ENCODE results near the gene CFAP91.

CFAP91 gene

GRCh38 chr3:119702530-119703527, at the start of gene CFAP91:
TSS of gene CFAP91 (plus strand) at chr3:119703022. CDS start at chr3:119703099, 77 bp downstream.
- DNase-seq (ENCODE audit: low spot score) = peak; percentile 98

- no peak for DNase-seq (ENCODE audit: low spot score)
These were observed 48.9 kb upstream of the CFAP91 start for GRCh38 chr3:119653876-119654275.

DNA sequence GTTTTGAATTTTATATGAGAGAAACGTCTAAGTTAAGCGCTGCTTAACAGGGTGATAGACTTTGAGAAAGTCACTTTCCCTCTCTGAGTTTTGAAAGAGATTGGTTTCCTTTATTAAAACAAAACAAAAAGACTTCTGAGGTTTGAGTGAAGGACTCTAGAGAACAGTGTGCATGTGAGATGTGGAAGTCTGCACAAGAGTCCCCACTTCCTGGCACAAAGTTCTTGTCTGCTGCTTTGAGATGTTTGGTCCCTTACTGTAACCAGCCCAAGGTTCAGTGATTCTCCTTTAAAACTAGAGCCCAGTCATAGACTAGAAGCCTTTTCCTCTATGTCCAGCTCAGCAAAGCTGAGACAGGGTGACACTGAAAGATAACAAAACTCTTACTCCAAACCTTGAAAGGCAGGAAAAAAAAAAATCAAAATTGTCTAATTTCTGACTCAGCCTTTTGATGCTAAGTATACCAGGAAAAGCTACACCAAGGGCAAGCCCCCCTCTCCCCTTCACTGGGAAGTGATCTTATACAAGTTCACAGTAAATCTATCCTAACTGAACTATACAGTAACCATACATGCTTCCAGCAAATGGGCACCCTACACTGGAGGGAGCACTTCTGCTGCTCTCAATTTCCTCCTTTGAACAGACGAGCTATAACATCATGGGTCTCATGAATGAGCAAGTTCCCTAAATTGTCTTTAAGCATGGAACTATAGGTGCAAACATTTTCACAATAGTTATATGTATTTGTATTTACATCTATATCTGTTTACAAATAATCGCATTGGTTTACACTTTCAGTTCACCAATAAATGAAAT, 44.7 kb upstream of the CFAP91 start:
- no peak for DNase-seq (ENCODE audit: low spot score)

DNA sequence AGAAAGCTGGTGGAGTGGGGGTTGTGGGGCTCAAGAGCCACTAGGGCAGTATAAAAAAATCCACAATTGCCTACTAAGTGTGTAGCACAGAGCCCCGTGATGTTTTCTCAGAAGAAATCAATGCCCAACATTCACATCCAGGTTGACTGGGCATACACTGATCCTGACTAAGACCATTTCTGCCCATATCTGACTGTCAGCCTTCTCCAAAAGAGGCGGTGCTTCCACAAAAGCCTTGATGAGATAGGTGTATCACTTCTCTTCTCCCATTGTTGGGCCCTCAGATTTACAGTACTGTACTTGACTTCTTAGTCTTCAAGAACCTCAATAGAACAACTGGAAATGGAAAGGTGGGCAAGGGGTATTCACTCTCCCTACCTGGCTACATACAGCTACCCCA, 43.8 kb upstream of the CFAP91 start:
- DNase-seq (ENCODE audit: low spot score) = no peak

DNA sequence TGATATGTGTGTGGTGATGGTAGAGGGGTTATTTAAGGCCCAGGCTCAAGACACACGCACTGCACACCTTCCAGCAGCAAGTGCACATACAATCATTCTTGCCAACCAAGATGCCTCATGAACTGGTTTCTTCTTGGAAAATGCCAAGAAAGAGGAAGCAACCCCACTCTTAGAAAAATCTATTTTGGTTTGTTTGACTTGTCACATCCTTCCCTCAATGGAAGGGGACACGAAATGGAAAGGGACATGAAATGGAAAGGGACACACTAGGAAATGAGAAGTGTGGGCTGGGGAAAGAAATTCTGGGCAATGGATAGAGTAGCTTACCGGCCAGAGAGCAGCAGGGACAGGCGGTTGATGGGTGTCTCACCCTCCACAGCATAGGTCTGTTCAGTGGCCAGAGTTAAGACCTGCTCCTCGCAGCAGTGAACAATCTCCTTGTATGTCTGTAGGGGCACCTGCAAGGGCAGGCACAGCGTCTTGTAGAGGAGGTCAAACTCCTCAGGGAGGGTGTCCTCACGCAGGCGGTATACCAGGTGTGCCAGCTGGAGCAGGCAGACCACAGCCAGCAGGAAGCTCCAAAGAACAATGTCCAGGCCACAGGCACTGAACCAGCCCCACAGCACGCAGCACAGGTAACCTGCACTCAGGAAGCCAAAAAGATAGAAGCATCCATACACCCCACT, 43.1 kb upstream of the CFAP91 start:
- DNase-seq (ENCODE audit: low spot score) = no peak

DNA sequence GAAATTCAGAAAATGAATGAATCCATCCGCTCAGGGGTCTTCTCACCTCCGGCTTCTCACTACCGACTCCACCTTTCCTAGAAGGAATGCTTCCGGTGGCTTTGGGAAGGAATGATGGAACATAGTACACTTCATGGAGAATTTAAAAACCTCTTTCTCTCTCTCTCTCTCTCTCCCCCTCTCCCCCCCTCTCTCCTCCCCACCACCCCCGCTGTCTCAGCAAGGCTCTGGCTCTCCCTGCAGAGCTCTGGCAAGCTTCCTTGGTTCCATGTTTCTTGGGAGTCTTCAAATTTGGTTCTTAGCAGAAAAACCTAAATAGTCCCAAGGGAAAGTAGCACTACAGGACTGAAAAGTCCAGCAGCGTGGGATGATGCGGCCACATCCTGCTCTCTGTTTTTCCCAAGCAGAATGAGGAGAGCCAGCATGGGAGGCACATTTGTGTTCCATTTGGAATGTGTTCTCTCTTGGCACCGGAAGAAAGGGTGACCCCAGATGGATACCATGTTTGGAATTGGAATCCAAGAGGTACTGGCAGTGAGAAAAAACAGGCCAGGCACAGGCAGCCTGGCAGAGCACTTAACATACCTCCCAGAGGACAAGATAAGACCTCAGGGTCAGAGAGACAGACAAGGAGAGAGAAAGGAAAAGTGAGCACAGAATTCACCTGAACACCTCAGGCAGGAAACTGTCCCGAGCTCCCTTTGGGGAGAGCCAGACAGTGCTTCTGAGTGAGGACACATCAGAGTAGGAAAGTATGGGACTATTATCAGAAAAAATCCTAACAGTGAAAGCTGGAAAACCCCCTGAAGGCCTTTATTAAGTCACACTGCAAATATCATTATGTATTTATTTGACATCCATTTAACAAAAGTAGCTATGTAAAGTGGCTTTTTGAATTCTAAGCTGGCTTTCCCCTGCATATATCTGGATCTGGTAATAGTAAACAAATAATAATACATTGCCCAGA, 42.1 kb upstream of the CFAP91 start, which contains the start of gene POPDC2:
Gene POPDC2 (minus strand): TSS at position 116 of the 967 bp plus-strand sequence. CDS start 166 bp downstream, outside the sequence.
- no peak for DNase-seq (ENCODE audit: low spot score)

DNA sequence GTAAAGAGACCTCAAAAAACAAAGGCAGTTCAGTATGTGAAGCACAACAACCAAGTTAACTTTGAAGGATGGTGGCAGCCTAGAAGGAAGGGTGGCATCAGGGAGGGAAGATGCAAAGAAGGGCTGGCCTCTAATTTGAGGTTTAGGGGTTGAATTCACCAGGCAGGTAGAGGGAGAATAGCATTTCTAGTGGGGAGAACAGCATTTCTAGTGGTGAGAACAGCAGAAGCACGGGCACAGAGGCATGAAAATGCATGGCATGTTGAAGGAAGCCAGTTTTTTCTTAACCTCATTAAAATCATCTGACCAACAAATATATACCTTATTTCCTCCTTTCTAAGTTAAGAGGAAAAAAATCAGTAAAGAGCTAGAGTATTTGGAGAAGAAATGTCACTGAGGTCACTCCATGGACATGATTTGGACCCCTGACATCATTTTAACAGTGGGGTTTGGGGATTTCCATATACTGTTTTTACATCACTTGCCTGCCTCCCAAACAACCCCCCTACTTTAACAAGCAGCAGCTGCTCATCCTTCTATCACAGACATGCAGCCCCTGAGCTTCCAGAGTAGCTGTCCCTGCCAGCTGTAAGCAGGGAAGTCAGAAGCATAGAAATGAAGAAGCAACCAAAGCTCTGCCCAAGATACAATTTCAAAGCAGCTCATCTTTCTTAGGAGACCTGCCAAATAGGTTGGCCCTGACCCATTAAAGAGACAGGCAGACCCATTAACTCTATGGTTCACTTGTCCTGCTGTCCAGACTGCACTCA, 40.0 kb upstream of the CFAP91 start:
- DNase-seq (ENCODE audit: low spot score) = no peak

GRCh38 chr3:119663885-119664284, 38.9 kb upstream of the CFAP91 start:
- DNase-seq (ENCODE audit: low spot score) = no peak

GRCh38 chr3:119664370-119664769, 38.5 kb upstream of the CFAP91 start:
- no peak for DNase-seq (ENCODE audit: low spot score)

DNA sequence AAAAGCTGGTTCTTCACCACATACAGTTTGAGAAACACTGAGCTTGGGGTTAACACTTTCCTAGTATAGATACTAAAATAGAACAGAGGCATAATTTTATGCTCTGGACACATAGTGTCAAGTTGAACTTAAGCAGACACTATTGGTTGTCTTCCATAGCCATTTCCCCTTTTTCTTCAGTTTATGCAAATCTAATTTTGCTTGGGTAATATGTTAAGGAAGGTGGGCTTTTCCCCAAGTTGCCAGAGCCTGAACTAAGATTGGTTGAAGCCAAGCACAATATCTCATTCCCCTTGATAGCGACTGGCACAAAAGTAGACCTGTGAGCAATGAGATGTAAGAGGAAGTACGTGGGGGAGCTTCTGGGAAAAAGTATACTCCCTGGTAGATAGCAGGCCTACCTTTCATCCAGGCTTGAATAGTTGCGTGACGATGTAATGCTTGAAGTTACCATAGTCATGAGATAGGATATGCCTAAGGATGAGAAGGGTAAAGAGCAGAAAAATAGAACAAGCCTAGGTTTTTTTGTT, 37.9 kb upstream of the CFAP91 start:
- no peak for DNase-seq (ENCODE audit: low spot score)

- no peak for DNase-seq (ENCODE audit: low spot score)
These were observed 36.8 kb upstream of the CFAP91 start for GRCh38 chr3:119665954-119666559.

DNA sequence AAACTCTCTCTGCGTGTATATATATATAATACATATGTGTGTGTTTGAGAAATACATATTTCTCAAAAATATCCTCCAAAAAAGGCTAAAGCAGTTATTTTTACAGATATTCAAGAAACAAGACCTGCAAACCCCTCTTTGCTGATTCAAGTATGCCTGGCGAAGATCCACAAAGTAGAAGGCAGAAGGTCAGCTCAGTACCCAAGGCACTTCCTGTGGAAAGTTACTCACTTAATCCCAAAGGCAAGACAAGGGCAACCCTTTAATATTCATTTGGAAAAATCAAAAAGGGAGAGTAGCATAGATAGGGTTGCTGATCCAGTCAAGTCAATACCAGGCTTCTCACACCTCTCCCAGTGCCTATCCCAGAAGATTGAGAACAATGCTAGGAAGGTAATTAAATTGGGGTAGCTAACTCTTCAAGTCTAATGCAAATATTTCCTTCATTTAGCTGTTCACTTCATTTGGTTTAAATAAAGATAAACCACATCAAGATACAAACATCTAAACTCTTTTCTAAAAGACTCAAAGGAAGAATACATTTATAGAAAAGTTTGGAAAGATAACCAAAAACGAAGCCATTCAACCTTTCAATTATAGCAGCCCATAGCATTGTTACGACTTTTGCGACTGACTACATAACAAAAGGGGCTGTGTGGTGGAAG, 32.8 kb upstream of the CFAP91 start:
- no peak for DNase-seq (ENCODE audit: low spot score)

- no peak for DNase-seq (ENCODE audit: low spot score)
These were observed 30.0 kb upstream of the CFAP91 start for GRCh38 chr3:119672776-119673175.

- no peak for DNase-seq (ENCODE audit: low spot score)
These were observed 28.9 kb upstream of the CFAP91 start for GRCh38 chr3:119673875-119674274.

DNA sequence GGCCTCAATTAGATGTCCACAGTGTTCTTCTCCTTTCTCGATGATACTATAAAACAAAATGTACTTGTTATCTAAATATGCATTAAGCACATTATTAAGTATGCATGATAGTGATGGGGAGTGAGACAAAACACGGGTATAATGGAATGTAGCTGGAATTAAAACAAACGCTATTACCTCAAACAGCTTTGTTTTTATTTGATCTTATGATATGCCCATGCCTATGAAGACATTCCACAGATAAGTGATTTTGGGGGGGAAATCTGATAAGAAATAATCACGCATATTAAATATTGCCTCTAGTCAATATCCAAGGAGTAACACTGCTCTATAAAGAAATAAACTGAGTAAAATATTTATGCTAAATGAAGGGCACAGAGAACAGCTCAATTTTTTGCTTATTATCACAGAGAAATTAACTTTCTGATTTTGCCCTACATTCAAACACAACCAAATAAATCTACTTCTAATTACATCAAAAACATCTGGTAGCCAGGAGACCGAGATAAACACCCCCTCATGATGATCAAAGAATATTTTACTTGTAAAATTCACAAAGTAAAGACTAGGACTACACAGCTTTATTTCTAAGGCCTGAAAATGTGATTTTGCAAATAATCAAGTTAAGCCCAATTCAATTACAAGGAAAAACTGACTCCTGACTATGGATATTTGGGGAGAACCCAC, 27.5 kb upstream of the CFAP91 start:
- no peak for DNase-seq (ENCODE audit: low spot score)

DNA sequence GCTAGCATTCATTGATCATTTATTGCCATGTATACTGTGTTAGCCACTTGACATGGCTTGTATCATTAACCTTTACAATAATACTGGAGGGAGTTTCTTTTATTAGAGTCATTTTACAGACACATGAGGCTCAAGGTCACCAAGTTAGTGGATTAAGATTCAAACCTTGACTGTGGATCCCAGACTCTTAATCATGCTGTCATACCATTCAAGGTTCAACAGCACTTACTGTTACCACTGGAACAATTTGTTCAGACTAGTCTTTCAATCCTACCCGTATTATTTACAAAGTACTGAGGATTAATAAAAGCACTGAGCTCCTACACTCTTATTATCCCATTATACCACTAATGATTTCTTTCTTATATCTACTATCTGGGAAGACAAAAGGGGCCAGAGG, 26.8 kb upstream of the CFAP91 start:
- DNase-seq (ENCODE audit: low spot score) = no peak

- peak; percentile 91 for DNase-seq (ENCODE audit: low spot score)
These were observed 25.8 kb upstream of the CFAP91 start, which contains the start of gene COX17 for GRCh38 chr3:119676771-119677640. TSS of gene COX17 (minus strand) at chr3:119677406. CDS start at chr3:119677310, 96 bp downstream.

Data from ecto neural progenitor cell (in vitro differentiated cells).